ENCODE results near the gene PNPLA6.

PNPLA6 gene

DNA sequence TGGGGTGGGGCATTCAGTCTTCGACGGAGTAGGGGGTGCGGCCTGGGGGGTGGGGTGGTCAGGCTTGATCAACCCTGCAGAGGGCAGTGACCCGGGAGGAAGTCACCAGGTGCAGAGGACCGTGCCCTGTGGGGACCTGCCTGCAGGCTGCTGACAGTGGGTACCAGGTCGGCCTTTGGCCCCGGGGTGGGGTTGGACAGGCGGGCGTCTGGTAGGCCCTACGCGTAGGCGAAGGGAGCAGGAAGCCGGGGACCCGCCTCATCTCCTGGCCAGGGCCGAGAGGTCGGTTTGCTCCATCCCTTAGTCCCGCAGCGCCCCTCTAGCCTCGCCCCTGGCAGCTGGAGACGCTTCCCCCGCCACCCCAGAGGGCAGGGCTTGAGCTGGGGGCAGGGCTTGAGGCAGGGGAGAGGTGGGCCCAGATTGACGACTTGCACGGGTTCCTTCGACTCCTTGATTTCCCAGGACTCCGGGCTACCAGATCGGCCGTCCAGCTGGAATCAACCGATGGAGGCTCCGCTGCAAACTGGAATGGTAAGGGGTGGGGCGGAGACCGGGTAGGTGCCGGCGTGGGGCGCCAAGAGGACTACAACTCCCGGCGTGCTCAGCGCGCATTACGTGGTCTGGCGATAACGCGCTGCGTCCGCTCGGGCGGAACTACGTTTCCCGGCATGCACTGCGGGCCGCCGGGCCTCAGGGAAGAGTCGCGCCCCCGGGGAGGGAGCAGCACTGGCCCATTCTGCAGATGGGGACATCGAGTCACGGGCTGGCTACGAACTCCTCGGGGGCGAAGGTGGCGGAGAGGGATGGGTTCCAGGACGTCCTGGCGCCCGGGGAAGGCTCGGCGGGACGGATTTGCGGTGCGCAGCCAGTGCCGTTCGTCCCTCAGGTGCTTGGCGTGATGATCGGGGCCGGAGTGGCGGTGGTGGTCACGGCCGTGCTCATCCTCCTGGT is at the start of gene PNPLA6:
PNPLA6 (plus strand) TSS at position 671 of the 951 bp plus-strand sequence; CDS start at position 743, 72 bp downstream.
- DNase-seq (ENCODE audit: low read depth, low spot score): peak; percentile 85

DNA sequence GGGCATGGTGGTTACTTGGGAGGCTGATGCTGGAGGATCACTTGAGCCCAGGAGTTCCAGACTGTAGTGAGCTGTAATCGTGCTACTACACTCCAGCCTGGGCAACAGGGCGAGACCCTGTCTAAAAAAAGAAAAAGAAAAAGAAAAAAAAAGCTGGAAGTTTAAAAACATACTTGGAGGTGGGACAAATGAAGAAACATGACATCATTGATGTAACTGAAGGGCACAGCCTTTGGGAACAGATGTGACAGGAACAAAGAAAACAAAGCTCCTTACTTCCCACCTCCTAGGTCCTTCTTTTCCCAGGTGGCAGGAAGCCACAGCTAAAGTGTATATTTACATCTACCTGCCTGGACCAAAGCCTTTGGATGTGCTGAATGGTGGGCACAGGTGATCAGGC is 48.6 kb upstream of the PNPLA6 start:
- no peak for DNase-seq (ENCODE audit: low read depth, low spot score)

DNA sequence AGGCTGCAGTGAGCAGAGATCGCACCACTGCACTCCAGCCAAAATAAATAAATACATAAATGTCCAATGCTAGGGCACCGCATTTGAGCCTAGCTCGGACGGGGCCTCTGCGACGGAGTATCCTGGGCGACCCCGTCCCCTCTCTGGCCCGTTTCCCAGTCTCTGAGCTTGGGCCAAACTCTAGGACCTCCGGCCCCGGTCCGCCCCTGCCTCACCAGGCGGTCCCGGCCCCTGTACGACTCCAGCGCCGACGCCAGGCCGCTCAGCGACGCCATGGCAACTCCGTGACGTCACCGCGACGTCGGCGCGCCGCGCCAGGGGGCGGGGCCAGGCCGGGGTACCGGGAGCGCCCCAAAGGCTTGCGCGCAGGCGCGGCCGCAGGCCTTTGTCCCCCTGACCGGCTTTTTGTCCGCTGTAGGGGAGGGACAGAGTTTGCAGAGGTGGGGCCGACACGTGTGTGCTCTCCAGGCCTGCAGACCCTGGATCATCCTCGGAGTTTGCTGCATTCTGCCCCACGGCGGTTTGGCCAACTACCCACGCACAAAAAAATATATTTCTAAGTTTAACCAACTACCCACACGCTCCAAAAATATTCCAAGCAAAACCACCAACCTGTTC is 46.7 kb upstream of the PNPLA6 start, which contains the start of gene PEX11G:
PEX11G (minus strand) TSS at position 300 of the 618 bp plus-strand sequence; CDS start at position 275, 25 bp downstream.
- peak; percentile 77 for DNase-seq (ENCODE audit: low read depth, low spot score)

DNA sequence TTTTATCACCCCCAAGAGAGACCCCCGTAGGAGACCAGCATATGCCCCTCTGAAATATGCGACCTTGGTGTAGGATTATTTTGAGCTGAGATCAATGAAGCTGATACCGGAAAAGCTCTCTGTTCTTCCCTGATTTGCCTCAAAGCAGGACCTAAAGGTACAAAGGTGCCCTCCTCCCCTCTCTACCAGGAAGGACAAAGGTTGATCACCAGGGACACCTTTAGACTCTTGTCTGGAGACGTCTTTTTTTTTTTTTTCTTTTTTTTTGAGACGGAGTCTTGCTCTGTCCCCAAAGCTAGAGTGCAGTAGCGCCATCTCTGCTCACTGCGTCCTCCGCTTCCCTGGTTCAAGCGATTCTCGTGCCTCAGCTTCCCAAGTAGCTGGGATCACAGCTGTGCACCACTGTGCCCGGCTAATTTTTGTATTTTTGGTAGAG is 45.9 kb upstream of the PNPLA6 start:
- DNase-seq (ENCODE audit: low read depth, low spot score): no peak

DNA sequence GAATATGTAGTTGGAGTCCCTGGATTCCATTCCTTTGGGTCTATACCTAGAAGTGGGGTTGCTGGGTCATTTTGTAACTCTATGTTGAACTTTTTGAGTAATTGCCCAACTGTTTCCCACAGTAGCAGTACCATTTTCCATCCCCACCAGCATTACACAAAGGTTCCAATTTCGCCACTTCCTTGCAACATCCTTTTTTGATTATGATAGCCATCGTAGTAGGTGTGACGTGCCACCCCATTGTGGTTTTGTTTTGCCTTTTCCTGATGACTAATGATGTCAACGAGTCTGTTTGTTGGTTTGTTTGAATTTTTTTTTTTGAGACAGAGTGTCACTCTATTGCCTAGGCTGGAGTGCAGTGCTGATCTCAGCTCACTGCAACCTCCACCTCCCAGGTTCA is 43.4 kb upstream of the PNPLA6 start:
- no peak for DNase-seq (ENCODE audit: low read depth, low spot score)

DNA sequence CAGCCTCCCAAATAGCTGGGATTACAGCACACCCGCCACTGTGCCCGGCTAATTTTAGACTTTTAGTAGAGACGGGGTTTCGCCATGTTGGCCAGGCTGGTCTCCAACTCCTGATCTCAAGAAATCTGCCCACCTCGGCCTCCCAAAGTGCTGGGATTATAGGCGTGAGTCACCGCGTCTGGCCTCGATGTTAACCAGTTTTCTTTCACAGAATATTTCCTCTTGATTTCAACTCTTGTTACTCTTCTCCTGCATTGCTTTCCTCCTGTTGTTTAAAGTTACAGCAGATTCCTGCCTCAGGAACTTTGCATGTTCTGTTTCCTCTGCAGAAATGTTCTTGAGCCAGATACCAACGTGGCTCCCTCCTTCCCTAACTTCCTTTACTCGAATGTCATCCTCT is 43.0 kb upstream of the PNPLA6 start:
- DNase-seq (ENCODE audit: low read depth, low spot score): no peak

DNA sequence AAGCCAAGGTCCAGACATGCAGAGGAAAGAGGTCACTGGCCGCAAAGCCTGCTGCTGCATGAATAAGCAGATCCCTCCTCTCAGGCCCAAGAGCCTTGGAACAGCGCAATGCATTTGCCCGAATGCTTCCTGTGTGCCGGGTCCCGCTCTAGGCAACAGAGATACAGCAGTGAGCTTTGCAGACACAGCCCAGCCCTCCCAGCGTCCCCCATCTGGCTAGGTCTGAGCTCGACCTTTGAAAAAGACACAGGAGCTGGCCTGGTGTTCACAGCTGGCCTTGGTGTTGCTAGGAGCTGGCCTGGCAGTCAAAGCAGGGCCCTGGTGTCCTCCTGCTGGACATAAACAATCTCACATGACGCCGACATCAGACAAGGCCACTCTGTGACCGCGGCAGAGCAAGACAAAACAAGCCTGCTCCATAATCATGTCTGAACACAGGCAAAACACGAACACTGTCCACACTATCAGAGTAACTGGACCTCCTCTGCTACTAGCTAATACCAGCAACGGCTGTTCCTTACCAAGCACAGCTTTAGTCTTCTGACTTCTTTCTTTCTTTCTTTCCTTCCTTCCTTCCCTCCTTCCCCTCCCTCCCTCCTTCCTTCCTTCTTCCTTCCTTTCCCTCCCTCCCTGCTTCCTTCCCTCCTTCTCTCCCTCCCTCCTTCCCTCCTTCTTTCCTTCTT is 41.0 kb upstream of the PNPLA6 start:
- no peak for DNase-seq (ENCODE audit: low read depth, low spot score)

DNA sequence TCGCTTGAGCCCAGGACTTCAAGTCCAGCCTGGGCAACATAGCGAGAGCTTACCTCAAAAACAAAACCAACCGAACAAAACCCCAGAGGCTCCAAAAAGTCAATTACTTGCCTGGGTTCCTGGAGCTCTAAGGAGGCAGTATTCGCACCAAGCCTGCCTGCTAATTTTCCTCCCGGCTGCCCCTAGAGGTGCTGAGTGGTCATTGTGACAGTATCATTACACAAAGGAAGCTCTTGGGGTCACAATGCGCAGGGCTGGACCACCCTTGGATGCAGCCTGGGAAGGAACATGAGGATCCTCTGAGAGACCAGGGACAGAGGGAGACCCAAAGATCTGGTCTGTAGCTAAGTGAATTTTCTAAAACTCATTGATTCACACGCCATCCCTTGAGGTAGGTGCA is 38.2 kb upstream of the PNPLA6 start:
- DNase-seq (ENCODE audit: low read depth, low spot score): no peak

DNA sequence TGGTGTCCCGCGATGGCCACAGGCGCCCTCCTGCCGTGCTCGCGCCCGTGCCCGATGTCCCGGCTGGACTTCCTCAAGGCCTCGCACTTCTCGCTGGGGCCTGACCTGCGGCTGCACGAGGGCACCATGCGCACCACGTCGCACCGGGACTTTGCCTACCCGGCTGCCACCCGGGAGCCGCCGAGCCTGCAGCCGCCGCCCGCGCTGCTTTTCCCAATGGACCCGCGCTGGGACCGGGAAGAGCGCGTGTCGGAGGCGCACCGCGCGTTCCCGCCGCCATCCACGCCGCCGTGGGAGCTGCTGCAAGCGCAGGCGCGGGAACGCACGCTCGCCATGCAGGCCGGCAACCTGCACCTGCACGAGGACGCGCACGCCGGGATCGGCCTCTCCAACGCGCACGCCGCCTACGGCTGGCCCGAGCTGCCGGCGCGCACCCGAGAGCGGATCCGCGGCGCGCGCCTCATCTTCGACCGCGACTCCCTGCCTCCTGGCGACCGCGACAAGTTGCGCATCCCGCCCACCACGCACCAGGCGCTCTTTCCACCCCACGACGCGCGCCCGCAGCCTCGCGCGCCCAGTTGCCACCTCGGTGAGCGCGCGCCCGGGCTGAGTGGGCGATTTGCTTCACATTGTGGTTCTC is 34.6 kb upstream of the PNPLA6 start:
- peak; percentile 22 for DNase-seq (ENCODE audit: low read depth, low spot score)

DNA sequence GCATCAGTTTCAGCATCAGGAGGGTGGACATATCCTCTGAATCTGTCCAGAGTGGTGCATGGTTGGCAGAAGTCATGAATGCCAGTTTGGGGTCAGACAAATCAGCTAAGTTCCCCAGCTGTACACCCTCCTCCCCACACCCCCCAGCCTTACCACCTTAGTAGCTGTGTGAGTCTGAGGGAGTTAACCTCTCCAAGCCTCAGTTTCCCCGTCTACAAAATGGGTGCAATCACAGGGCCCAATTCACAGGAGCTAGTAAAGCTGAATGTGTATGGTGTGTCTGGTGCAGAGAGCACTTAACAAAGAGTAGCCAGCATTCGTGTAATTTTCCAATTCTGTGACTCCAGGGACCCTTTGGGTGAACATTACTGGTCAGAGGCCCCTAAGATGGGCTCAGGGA is 33.0 kb upstream of the PNPLA6 start:
- no peak for DNase-seq (ENCODE audit: low read depth, low spot score)

DNA sequence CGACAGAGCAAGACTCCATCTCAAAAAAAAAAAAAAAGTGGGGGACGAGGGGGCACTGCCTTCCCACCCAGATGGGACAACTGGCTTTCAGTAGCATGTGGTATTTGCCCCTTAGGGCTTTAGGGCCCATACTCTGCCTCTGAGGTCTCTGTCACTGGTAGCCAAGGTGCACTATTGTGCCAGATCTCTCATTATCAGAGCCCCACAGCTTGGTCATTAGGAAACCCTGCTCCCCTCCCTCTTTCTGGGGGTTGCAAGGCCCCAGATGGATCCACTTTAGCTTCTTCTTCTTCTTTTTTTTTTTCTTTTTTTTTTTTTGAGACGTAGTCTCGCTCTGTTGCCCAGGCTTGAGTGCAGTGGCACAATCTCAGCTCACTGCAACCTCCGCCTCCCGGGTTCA is 30.8 kb upstream of the PNPLA6 start:
- DNase-seq (ENCODE audit: low read depth, low spot score): no peak

DNA sequence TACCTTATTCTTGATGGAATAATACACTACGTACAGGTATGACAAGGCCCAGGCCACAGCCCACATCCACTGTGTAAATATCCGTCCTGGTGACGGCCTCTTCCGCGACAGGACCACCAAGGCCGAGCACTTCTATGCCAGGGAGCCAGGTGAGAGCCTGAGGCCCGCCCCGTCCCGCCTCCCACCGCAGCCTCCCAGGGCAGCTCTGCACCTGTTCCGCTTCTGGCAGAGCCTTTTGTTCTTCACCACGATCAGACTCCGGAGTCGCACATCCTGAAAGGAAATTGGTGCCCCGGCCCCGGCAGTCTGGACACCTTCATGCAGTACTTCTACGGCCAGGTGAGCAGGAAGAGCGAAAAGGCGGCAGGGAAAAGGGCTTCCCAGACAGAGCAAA is 30.2 kb upstream of the PNPLA6 start:
- DNase-seq (ENCODE audit: low read depth, low spot score): no peak

DNA sequence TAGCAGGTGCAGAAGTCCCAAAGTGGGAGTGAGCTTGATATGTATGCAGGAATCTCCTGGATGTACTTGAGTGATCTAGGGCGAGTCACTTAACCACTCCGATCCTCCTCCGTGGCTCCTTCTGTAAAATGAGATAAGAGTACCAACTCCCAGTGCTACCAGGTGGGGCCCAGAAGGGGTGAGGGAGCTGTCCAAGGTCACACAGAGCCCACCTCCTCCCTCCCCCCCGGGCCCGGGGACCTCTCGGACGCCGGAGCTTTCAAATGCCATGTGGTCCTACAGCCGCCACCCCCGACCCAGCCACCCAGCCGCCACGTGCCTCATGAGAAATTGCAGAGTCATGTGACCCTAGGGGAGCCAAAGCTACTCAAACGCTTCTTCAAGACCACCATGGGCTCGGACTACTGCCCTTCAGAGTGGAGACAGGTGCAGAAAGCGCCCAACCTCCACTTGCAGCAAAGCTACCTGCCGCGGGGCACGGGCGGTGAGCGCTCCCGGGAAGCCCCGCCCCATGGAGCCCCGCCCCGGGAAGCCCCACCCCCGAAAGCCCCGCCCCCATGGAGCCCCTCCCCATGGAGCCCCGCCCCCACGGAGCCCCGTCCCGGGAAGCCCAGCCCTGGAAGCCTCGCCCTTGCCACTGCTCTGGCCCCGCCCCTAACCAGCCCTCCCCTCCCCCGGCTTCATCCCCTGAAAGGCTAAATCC is 29.7 kb upstream of the PNPLA6 start:
- DNase-seq (ENCODE audit: low read depth, low spot score): no peak

DNA sequence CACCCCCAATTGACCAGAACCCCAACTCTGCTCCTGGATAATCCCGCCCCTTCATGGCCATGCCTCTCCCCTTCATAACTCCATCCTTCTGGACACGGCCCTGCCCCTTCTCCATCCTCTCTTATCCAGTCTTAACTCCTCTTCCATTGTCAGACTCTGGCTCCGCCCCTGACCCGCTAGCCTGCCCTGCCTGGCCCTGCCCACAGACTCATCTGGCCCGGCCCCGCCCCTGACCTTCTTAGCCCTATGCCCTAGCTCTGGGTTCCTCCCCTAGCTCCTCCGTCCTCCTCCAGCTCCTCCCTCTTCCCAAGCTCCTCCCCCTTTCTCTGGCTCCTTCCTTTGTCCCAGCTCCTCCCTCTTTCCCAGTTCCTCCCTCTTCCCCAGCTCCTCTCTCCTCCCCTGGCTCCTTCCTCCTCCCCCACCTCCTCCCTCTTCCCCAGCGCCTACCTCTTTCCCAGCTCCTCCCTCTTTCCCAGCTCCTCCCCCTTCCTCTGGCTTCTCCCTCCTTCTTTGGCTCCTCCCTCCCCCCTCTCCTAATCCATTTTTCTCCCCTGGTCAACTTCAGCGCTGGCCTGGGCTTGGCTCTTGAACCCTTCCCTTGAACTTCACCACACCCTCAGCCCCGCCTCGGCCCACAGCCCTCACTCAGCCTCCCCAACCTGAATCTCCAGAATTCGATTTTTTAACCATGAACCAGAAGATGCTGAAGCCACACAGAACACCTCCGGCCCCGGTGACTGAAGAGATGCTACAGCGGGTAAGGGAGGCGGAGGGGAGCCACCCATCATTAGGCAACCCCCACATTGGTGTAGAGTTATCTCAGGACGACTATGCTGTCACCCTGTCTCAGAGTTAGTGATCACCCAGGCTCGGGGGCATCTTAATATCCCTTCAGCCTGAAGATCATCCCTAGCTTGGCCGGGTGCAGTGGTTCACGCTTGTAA is 28.9 kb upstream of the PNPLA6 start:
- no peak for DNase-seq (ENCODE audit: low read depth, low spot score)

DNA sequence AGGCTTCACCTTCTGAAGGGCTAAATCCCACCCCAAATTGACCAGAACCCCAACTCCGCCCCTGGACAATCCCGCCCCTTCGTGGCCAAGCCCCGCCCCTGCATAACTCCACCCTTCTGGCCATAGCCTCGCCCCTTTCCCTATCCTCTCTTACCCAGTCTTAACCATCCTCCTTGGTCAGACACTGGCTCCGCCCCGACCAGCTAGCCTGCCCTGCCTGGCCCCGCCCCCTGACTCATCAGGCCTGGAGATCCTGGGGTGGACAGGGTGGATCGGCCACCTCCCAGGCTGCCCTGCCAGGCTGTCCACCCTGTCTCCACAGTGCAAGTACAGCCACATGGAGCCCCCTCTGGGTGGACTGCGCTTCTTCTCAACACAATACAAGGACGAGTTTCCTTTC is 27.6 kb upstream of the PNPLA6 start:
- DNase-seq (ENCODE audit: low read depth, low spot score): no peak

DNA sequence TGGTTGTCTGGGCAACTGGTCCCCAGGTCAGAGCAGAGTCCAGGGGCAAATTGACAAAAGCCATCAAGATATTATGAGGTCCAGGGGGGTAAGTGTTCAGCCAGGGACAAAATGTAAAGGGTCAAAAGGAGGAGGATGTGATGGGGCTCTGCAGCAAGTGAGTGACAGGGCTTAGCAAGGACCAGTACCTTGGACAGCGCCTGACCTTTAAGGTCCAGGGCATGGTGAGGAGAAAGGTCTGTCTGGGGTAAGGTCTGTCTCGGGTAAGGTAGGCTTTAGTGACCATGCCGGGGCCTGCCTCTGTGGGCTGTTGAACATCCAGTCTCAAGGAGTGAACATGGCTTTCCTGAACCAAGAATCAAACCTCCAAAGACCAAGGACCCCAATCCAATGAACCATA is 25.9 kb upstream of the PNPLA6 start:
- DNase-seq (ENCODE audit: low read depth, low spot score): no peak

DNA sequence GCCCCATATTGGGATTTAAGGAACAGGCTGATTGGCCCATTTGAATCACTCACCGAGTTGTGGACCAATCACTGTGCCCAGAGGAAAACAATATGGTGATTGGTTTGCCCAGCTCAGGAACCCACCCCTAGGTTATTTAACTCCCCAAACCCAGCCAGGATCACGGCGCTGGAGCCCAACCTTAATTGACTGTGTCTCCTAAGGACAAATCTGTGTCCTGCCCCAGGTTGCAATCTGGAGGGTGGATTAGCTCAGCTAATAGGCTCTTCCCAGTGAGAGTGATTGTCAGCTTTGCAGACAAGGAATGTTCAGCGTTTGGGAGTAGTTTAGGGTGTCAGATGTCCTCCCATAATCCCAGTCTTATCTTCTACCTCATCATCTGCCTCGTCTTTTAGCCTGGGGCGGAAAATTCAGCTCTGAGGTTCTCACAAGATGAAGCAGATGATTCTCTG is 23.1 kb upstream of the PNPLA6 start:
- DNase-seq (ENCODE audit: low read depth, low spot score): no peak

DNA sequence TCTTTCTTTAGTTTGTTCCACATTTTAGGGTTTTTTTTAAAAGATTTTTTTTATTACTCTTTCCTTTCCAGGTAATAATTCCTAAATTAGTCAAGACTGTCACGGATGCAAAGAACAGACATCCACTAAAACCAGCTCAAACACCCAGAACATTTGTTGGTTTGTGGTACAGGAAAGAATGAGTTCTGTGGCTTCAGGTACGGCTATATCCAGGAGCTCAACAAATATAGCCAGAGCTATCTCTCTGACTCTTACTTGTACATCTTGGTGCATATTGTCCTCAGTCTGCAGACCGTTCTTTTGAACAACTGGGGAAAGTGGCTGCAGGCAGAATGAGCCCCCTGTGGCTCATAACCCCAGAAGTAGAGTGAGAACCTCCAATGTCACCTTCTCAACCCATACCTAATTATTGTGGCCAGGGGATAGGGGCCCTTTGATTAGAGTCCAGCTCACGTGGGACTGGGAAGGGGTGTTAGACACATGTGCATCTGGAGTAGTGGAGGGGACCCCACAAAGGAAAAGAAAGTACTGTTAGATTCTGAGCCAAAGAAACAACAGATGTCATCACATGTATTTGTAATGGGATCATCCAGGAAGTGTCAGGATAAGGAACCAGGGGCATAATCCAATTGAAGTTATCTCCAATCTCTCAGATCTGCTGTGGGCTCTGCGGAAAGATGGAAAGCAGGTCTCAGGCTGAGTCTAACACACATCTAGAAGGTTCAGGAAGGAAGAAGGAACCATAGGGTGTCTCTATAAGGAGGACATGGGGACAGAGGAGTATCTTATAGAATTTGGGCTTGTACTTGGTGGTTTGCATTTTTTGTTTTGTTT is 21.5 kb upstream of the PNPLA6 start:
- DNase-seq (ENCODE audit: low read depth, low spot score): no peak

DNA sequence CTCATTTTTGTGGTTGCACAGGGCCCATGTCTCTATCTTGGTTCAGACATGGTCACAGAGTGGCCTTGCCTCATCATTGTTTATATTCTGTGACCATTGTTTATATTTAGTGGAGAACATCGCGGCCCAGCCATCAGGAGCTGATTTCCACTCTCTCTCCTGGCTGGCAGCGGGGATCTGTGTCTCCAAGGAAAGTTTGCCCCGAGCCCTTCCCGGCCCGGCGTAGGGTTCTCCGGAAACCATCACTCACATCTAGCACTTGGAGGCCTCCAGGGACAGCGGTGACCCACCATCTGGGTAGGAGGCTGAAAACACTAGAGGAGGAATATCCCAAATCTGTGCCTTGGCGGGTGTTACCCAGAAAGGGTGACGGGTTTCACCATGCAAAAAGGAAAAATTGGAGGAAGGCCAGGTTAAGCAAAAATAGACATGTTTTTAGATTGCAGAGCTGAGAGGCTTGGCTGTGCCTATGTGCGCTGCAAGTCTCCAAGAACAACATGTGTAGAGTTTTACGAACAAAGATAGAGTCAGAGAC is 20.3 kb upstream of the PNPLA6 start:
- no peak for DNase-seq (ENCODE audit: low read depth, low spot score)

All from activated naive CD8-positive, alpha-beta T cell treated with anti-CD3 and anti-CD28 coated beads, Interleukin-2, amount 50 U/mL, for 16 hours (primary cell).